ENCODE measurements around the gene OR1N1.

Gene OR1N1

GRCh38 chr9:122477826-122478225 is 49.3 kb downstream of the OR1N1 start, which contains the start of gene OR1J1:
TSS of gene OR1J1 (minus strand) at chr9:122477926. CDS start at chr9:122477926, 0 bp downstream.
- ChIA-PET CTCF (interaction anchor here (0.7 kb wide), 1 partner anchor 775 kb away, joined by 4 read pairs; no protein-coding TSS in a partner anchor), POLR2A (ENCODE audit: low non-redundant PET) (no interaction called here)
- H3K27ac ChIP-seq: no peak within 1 kb of the TSS
- no peak for TF ChIP-seq CTCF (conservative IDR thresholded peaks at IDR 0.05; ENCODE audit: low read depth)
- DNase-seq (ENCODE audit: low spot score): no peak

- no peak for DNase-seq (ENCODE audit: low spot score)
- no peak overlapping the region for H3K27ac ChIP-seq
- TF ChIP-seq CTCF (conservative IDR thresholded peaks at IDR 0.05; ENCODE audit: low read depth): no peak
- CTCF ChIA-PET: interaction anchor here (0.7 kb wide), 1 partner anchor 774 kb away, joined by 4 read pairs; no protein-coding TSS in a partner anchor
- POLR2A ChIA-PET (ENCODE audit: low non-redundant PET): no interaction called here
Observed at GRCh38 chr9:122477346-122477745, 49.7 kb downstream of the OR1N1 start.
